K562 (cell line): Measurements from ENCODE around the gene IFT25. TPM values are rescaled to one million over a fixed set of nuclear protein-coding genes. Genes with fewer than 3 reads are reported as not detected.

Source experiments
- ATAC-seq: fragments of 200-7000 bp; cut with Tn5 transposase; 3 replicates; pipeline ENCODE4 v1.9.1; 2020; ENCODE audit warnings: moderate library complexity
- BruUV-seq: library from RNA; stranded (reverse); fragments of 400-500 nt; replicated peaks from 2 replicates; lab custom pipeline; 2021; lab: Mats Ljungman, UMichigan
- CTCF ChIA-PET: fragments of 300-600 bp; formaldehyde crosslinking; extraction: SDS; loops from one replicate; lab custom pipeline; 2021; ENCODE audit warnings: low intra/inter-chr PET ratio; lab: Yijun Ruan, JAX
- POLR2A ChIA-PET: fragments of 300-600, 350-650 bp; sonication (Branson Sonifier 250); formaldehyde crosslinking; extraction: SDS; loops from one replicate; lab custom pipeline; 2021; ENCODE audit warnings: antibody characterized with exemption, inconsistent platforms; lab: Yijun Ruan, JAX
- DNase-seq, 4 experiments: peaks; one replicate each; pipeline versions ENCODE4 v3.0.0 to v3.0.0-alpha.2; 2011 to 2018; ENCODE audit warnings: low spot score in 3 of 4, mixed read lengths in 3 of 4; ENCODE audit errors: extremely low read depth in 1 of 4
- FAIRE-seq: peaks from 2 replicates; lab custom pipeline; 2011; peaks lifted over from hg19 to GRCh38; lab: Jason Lieb, UNC
- H2AFZ ChIP-seq: 2 replicates; pipeline ENCODE4 v1.6.0; 2011; ENCODE audit warnings: low read depth, low read length, control low read depth, inconsistent platforms
- H3K27ac ChIP-seq: fragments of 200-600 bp; 3 replicates; pipeline ENCODE4 v1.8.0; 2011; ENCODE audit warnings: low read depth, mild to moderate bottlenecking, control low read depth, inconsistent platforms, low read length, moderate library complexity, mixed read lengths; ENCODE audit errors: extremely low read depth
- H3K27me3 ChIP-seq, 2 experiments: fragments of 300-600 bp in 1 of 2; 2 replicates in 1 of 2; 3 replicates in 1 of 2; pipeline versions ENCODE4 v1.6.0 to v1.8.0; 2011; ENCODE audit warnings: inconsistent platforms in 2 of 2, low read length in 2 of 2, mild to moderate bottlenecking in 1 of 2, mixed read lengths in 1 of 2, moderate library complexity in 1 of 2; ENCODE audit not compliant: control insufficient read depth in 2 of 2, insufficient read depth in 2 of 2
- H3K36me3 ChIP-seq: fragments of 300-600 bp; 3 replicates; pipeline ENCODE4 v1.8.0; 2011; ENCODE audit warnings: mild to moderate bottlenecking, low read length, inconsistent platforms; ENCODE audit not compliant: control insufficient read depth, insufficient read depth
- H3K4me1 ChIP-seq, 2 experiments: fragments of 200-600 bp in 1 of 2; replicated peaks in 1 of 2; 2 replicates in 1 of 2; 3 replicates in 1 of 2; pipeline versions ENCODE4 v1.5.1 to v1.8.0; 2011; ENCODE audit warnings: inconsistent platforms in 2 of 2, low read length in 2 of 2, mild to moderate bottlenecking in 1 of 2, mixed read lengths in 1 of 2, moderate library complexity in 1 of 2; ENCODE audit not compliant: control insufficient read depth in 2 of 2, insufficient read depth in 2 of 2
- H3K4me2 ChIP-seq: 2 replicates; pipeline ENCODE4 v1.6.1; 2011; ENCODE audit warnings: low read length, control low read depth, inconsistent platforms, mixed read lengths; ENCODE audit not compliant: insufficient read depth
- H3K4me3 ChIP-seq: fragments of 200-600 bp; sonication (generic), shearing (Covaris generic); 2 replicates; pipeline ENCODE4 v1.5.1; 2016; ENCODE audit warnings: control low read depth, inconsistent platforms
- H3K79me2 ChIP-seq: fragments of 200-600 bp; 3 replicates; pipeline ENCODE4 v1.8.0; 2011; ENCODE audit warnings: low read length, inconsistent platforms; ENCODE audit not compliant: control insufficient read depth, insufficient read depth
- H3K9ac ChIP-seq, 2 experiments: 2 replicates each; pipeline versions ENCODE4 v1.6.0 to v1.6.1; 2011; ENCODE audit warnings: low read depth in 2 of 2, low read length in 2 of 2, control low read depth in 1 of 2, inconsistent platforms in 1 of 2, mild to moderate bottlenecking in 1 of 2, mixed read lengths in 1 of 2; ENCODE audit not compliant: insufficient read depth in 1 of 2
- H3K9me1 ChIP-seq: one replicate; pipeline ENCODE4 v1.6.0; 2011; ENCODE audit warnings: inconsistent platforms, mild to moderate bottlenecking, low read length, moderate library complexity; ENCODE audit not compliant: control insufficient read depth, insufficient read depth
- H3K9me3 ChIP-seq: replicated peaks from 2 replicates; pipeline ENCODE4 v1.5.1; 2011; ENCODE audit warnings: low read depth, low read length, inconsistent platforms; ENCODE audit not compliant: control insufficient read depth, insufficient read depth
- H4K20me1 ChIP-seq: replicated peaks from 2 replicates; pipeline ENCODE4 v1.6.1; 2011; ENCODE audit warnings: low read length, inconsistent platforms, mixed read lengths; ENCODE audit not compliant: control insufficient read depth, insufficient read depth
- CREBBP ChIP-seq: IDR thresholded peaks from one replicate; pipeline ENCODE4 v1.6.1; 2012; ENCODE audit warnings: low read depth, mild to moderate bottlenecking, control low read depth, inconsistent platforms, low read length
- KAT8 ChIP-seq: fragments of 450-650 bp; IDR thresholded peaks from 2 replicates; pipeline ENCODE4 v1.6.1; 2016; ENCODE audit warnings: low read depth, mild to moderate bottlenecking
- SREBF2 ChIP-seq: sonication (generic); formaldehyde crosslinking; IDR thresholded peaks from 2 replicates; pipeline ENCODE4 v1.4.0; 2020; ENCODE audit warnings: mild to moderate bottlenecking, missing genetic modification reagents
- SRSF3 ChIP-seq: fragments of 200-400 bp; formaldehyde crosslinking; IDR thresholded peaks from 2 replicates; pipeline ENCODE4 v1.6.1; 2016; ENCODE audit warnings: mild to moderate bottlenecking, low read length, moderate library complexity; ENCODE audit not compliant: insufficient read depth
- TEAD1 ChIP-seq, 2 experiments: fragments of 450-650 bp in 1 of 2; sonication (generic) in 1 of 2; formaldehyde crosslinking; IDR thresholded peaks; 2 replicates each; pipeline versions ENCODE4 v1.4.0 to v1.8.0; 2020 to 2022; ENCODE audit warnings: mild to moderate bottlenecking in 2 of 2, missing genetic modification reagents in 1 of 2
- ZNF586 ChIP-seq: fragments of 450-650 bp; formaldehyde crosslinking; conservative IDR thresholded peaks from 2 replicates; pipeline ENCODE4 v1.4.0; 2020; ENCODE audit warnings: mild to moderate bottlenecking, moderate library complexity
- WGBS: fragments of 100-300 bp; shearing (Covaris generic); methylation state at CpG from one replicate; pipeline ENCODE4 v1.1.6; 2016; ENCODE audit warnings: low coverage, mixed read lengths; ENCODE audit not compliant: insufficient coverage; ENCODE audit errors: missing lambda C conversion rate; 5-methylcytosine and 5-hydroxymethylcytosine counted together
- in situ Hi-C: fragments of 300-500 bp; cut with MboI; formaldehyde crosslinking; loops from 4 replicates; pipeline ENCODE4 v1.15.0; 2018; ENCODE audit warnings: inconsistent platforms, mixed read lengths
- intact Hi-C: fragments of 100-400 bp; cut with micrococcal nuclease; formaldehyde crosslinking; loops from 2 replicates; pipeline ENCODE4 v1.14.2; 2022
- polyA plus RNA-seq, 8 experiments: library from polyadenylated mRNA; depleted of rRNA in 4 of 8; stranded (reverse) in 5 of 8; unstranded in 3 of 8; fragments of >200 nt; fragmentation: Nextera tagmentation in 2 of 8; fragmentation: Illumina TruSeq in 1 of 8; extraction: Ambion mirVana in 2 of 8; extraction: Trizol in 1 of 8; gene quantifications; 2 replicates each; pipeline versions ENCODE4 v1.2.1 to v1.2.3, GENCODE V29; 2011 to 2014; ENCODE audit warnings: inconsistent platforms in 1 of 8, missing spikeins in 1 of 8
- total RNA-seq, 7 experiments: library from RNA; depleted of rRNA in 6 of 7; stranded (reverse); fragments of >200 nt in 6 of 7; fragmentation: Illumina TruSeq in 2 of 7; extraction: Trizol in 2 of 7; gene quantifications; 2 replicates each; pipeline versions ENCODE4 v1.2.1 to v1.2.3, GENCODE V29; 2011 to 2021; ENCODE audit warnings: low replicate concordance in 1 of 7
- TF ChIP-seq, protein P1 (sequence below): IDR thresholded peaks from 2 replicates; pipeline ENCODE4 v1.6.1; 2011; ENCODE audit warnings: borderline replicate concordance, low read depth, mild to moderate bottlenecking, moderate library complexity, low read length; ENCODE audit not compliant: insufficient read depth, poor library complexity, severe bottlenecking
- TF ChIP-seq, protein P2 (sequence below), 2 experiments: fragments of 450-650 bp; formaldehyde crosslinking in 1 of 2; IDR thresholded peaks; 2 replicates each; pipeline versions ENCODE4 v1.4.0 to v1.6.1; 2014 to 2020; ENCODE audit warnings: mild to moderate bottlenecking in 2 of 2, borderline replicate concordance in 1 of 2, low read depth in 1 of 2

IFT25 gene
- total and polyA plus RNA-seq, 9 of the 15 experiments (the other 6 are each of a cell fraction or from before 2014, with no cell fraction given): 93.6 to 209 (median 167) TPM

DNA sequence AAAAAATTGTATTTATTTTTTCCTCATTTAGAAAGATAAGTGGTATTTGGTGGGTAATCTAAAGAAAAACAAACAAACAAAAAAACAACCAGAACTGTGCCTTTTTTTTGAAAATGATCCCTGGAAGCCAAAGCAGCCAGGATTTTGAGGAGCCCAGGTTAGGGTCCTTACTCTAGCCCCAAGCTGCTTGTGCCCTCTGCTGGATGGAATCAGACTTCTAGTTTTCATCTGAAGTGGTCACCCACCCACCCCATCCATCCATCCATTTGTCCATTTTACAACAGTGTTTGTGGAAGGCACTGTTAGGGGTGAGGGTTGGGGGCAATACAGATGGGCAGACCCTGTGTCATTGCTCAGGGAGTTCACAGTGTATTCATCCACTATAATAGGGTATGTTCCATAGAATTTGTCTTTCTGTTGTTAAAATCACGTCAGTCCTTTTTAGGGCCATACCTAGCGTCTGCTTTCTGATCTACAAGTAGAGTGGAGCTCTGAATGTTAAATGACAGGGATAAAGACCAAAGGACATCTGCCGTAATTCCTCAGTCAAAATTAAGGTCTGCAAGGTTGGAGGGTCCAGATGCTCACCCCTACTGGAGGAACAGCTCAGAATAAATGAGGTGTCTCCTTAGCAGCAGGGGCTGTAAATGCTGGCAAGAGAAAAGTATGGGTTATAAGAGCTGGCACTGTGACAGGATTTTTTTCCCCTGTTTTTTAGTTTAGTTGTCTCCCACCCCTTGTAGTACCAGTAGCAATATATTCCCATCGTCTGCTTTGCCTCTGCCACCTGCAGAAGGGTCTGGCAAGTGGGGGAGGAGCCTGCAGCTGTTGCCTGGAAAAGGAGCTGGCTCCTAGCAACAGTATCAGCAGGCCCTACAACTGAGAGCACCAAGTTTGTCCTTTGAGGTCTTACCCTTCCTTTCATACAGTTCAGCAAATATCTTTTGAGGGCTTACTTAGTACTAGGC is 3.8 kb upstream of the IFT25 start:
- H3K4me1 ChIP-seq: peaks cover 10 to 22% of the 10 kb centered on the region in 2 experiments; a peak in 4 of 5 replicates
- H4K20me1 ChIP-seq: peaks cover 14% of the 10 kb centered on the region
- ChIA-PET POLR2A (interaction anchor here (0.6 to 1.3 kb wide), 4 partner anchors 10 to 99 kb away, joined by 3 to 5 read pairs (median 3); no protein-coding TSS in a partner anchor), CTCF (interaction anchor here (0.6 to 3.4 kb wide), 5 partner anchors 10 to 89 kb away, joined by 3 to 18 read pairs (median 16); no protein-coding TSS in a partner anchor)
- in situ Hi-C loops (no loop called here), intact Hi-C loops (loop anchor here (1.0 to 10.0 kb wide), 4 partner anchors 71 to 465 kb away; partner anchors contain the start of genes TCEANC2 and TMEM59)
- H3K27me3 ChIP-seq: no peaks in the 10 kb centered on the region
- peak; percentile 87 for FAIRE-seq
- H3K9ac ChIP-seq: no peak overlapping the region
- 89% methylated on average over 4 of the region's 4 CpGs for WGBS
- peak; percentile 60 to 74 (median 60) for DNase-seq
- no peak overlapping the region for H3K4me3 ChIP-seq
- no peaks in the 10 kb centered on the region for H3K9me3 ChIP-seq
- no peak overlapping the region for H3K27ac ChIP-seq
- H3K4me2 ChIP-seq: no peak overlapping the region
- no TSS peak for BruUV-seq
- H2AFZ ChIP-seq: no peak overlapping the region
- H3K36me3 ChIP-seq: peaks cover 59% of the 10 kb centered on the region
- H3K9me1 ChIP-seq: no peaks in the 10 kb centered on the region
- peaks cover 51% of the 10 kb centered on the region for H3K79me2 ChIP-seq
- ATAC-seq: no peak
- TF ChIP-seq, protein P1, sequence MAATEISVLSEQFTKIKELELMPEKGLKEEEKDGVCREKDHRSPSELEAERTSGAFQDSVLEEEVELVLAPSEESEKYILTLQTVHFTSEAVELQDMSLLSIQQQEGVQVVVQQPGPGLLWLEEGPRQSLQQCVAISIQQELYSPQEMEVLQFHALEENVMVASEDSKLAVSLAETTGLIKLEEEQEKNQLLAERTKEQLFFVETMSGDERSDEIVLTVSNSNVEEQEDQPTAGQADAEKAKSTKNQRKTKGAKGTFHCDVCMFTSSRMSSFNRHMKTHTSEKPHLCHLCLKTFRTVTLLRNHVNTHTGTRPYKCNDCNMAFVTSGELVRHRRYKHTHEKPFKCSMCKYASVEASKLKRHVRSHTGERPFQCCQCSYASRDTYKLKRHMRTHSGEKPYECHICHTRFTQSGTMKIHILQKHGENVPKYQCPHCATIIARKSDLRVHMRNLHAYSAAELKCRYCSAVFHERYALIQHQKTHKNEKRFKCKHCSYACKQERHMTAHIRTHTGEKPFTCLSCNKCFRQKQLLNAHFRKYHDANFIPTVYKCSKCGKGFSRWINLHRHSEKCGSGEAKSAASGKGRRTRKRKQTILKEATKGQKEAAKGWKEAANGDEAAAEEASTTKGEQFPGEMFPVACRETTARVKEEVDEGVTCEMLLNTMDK: no peak
- TF ChIP-seq TEAD1 (CRISPR knock-in tag; IDR thresholded peaks at IDR 0.05): peak in 1 of 2 experiments; percentile 72; a peak in 1 of 4 replicates
- no peak for TF ChIP-seq SREBF2
- no peak for TF ChIP-seq KAT8
- TF ChIP-seq CREBBP: no peak
- no peak for TF ChIP-seq ZNF586
- no peak for TF ChIP-seq SRSF3
- TF ChIP-seq, protein P2, sequence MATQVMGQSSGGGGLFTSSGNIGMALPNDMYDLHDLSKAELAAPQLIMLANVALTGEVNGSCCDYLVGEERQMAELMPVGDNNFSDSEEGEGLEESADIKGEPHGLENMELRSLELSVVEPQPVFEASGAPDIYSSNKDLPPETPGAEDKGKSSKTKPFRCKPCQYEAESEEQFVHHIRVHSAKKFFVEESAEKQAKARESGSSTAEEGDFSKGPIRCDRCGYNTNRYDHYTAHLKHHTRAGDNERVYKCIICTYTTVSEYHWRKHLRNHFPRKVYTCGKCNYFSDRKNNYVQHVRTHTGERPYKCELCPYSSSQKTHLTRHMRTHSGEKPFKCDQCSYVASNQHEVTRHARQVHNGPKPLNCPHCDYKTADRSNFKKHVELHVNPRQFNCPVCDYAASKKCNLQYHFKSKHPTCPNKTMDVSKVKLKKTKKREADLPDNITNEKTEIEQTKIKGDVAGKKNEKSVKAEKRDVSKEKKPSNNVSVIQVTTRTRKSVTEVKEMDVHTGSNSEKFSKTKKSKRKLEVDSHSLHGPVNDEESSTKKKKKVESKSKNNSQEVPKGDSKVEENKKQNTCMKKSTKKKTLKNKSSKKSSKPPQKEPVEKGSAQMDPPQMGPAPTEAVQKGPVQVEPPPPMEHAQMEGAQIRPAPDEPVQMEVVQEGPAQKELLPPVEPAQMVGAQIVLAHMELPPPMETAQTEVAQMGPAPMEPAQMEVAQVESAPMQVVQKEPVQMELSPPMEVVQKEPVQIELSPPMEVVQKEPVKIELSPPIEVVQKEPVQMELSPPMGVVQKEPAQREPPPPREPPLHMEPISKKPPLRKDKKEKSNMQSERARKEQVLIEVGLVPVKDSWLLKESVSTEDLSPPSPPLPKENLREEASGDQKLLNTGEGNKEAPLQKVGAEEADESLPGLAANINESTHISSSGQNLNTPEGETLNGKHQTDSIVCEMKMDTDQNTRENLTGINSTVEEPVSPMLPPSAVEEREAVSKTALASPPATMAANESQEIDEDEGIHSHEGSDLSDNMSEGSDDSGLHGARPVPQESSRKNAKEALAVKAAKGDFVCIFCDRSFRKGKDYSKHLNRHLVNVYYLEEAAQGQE (IDR thresholded peaks at IDR 0.05; ENCODE audit: borderline replicate concordance): peak; percentile 77; the same call in 1 of the 2 replicates
- TF ChIP-seq, protein P2 (CRISPR knock-in tag; IDR thresholded peaks at IDR 0.05; ENCODE audit: low read depth): no peak
